PC-9 (cell line): ENCODE results near the gene SLC9A9. TPM values are rescaled to one million over a fixed set of nuclear protein-coding genes. Genes with fewer than 3 reads are reported as not detected.

Experiments
- BruUV-seq: library from RNA; stranded (reverse); fragments of 400-500 nt; replicated peaks from 2 replicates; lab custom pipeline; 2021; lab: Mats Ljungman, UMichigan
- CTCF ChIA-PET: fragments of 300-600 bp; sonication (Branson Sonifier 250); formaldehyde crosslinking; loops from one replicate; lab custom pipeline; 2022; ENCODE audit warnings: antibody characterized with exemption; lab: Charles Lee
- POLR2A ChIA-PET: fragments of 300-600 bp; sonication (Branson Sonifier 250); formaldehyde crosslinking; loops from one replicate; lab custom pipeline; 2022; ENCODE audit warnings: antibody characterized with exemption; ENCODE audit not compliant: unreplicated experiment; lab: Charles Lee
- DNase-seq, 2 experiments: peaks; one replicate each; pipeline versions ENCODE4 v3.0.0 to v3.0.0-alpha.2; 2015 to 2022; ENCODE audit warnings: mixed read lengths in 1 of 2
- H2AFZ ChIP-seq: fragments of 200-600 bp; sonication (generic); 2 replicates; pipeline ENCODE4 v1.8.1; 2017; ENCODE audit warnings: antibody characterized with exemption
- H3F3A ChIP-seq: fragments of 200-600 bp; sonication (generic); 2 replicates; pipeline ENCODE4 v1.8.1; 2017; ENCODE audit warnings: antibody characterized with exemption, mild to moderate bottlenecking, low read depth; ENCODE audit not compliant: insufficient read depth
- H3K27ac ChIP-seq: fragments of 200-600 bp; sonication (generic); 2 replicates; pipeline ENCODE4 v1.6.1; 2016; ENCODE audit warnings: mixed run types
- H3K27me3 ChIP-seq: fragments of 200-600 bp; sonication (generic); 2 replicates; pipeline ENCODE4 v1.6.1; 2016; ENCODE audit warnings: low read depth, mixed run types; ENCODE audit not compliant: insufficient read depth
- H3K36me3 ChIP-seq: fragments of 200-600 bp; sonication (generic); 2 replicates; pipeline ENCODE4 v1.6.1; 2016; ENCODE audit warnings: low read depth, mixed run types
- H3K4me1 ChIP-seq: fragments of 200-600 bp; sonication (generic); replicated peaks from 2 replicates; pipeline ENCODE4 v1.6.1; 2016; ENCODE audit warnings: mixed run types; ENCODE audit not compliant: insufficient read depth
- H3K4me2 ChIP-seq: fragments of 200-600 bp; sonication (generic); 2 replicates; pipeline ENCODE4 v1.6.1; 2017; ENCODE audit warnings: mixed run types
- H3K4me3 ChIP-seq: fragments of 200-600 bp; sonication (generic); 2 replicates; pipeline ENCODE4 v1.6.1; 2016; ENCODE audit warnings: mixed run types
- H3K79me2 ChIP-seq: fragments of 200-600 bp; sonication (generic); 2 replicates; pipeline ENCODE4 v1.6.1; 2017; ENCODE audit warnings: low read depth, mixed run types
- H3K9me2 ChIP-seq: fragments of 200-600 bp; sonication (generic); 2 replicates; pipeline ENCODE4 v1.8.1; 2017; ENCODE audit warnings: mild to moderate bottlenecking; ENCODE audit not compliant: insufficient read depth
- H3K9me3 ChIP-seq: fragments of 200-600 bp; sonication (generic); 2 replicates; pipeline ENCODE4 v1.8.1; 2016; ENCODE audit warnings: low read depth; ENCODE audit not compliant: insufficient read depth
- H4K20me1 ChIP-seq: fragments of 200-600 bp; sonication (generic); 2 replicates; pipeline ENCODE4 v1.8.1; 2017; ENCODE audit not compliant: insufficient read depth
- CTCF ChIP-seq: fragments of 200-600 bp; sonication (generic); conservative IDR thresholded peaks from 2 replicates; pipeline ENCODE4 v1.6.1; 2017; ENCODE audit warnings: mixed run types, antibody characterized with exemption, mild to moderate bottlenecking, moderate library complexity
- EZH2 ChIP-seq: fragments of 200-600 bp; sonication (generic); IDR thresholded peaks from 2 replicates; pipeline ENCODE4 v1.8.0; 2017; ENCODE audit warnings: antibody characterized with exemption, low read depth
- intact Hi-C: fragments of 100-400 bp; cut with micrococcal nuclease; formaldehyde crosslinking; loops from one replicate; pipeline ENCODE4 v1.10.0; 2022; ENCODE audit not compliant: unreplicated experiment
- total RNA-seq: library from RNA; stranded (reverse); gene quantifications from 2 replicates; pipeline ENCODE4 v1.2.3, GENCODE V29; 2021

Gene SLC9A9
- total RNA-seq, 1 experiment from 2014 or later = 1.7 TPM

- no peaks in the 10 kb centered on the region for H3K9me2 ChIP-seq
- H3K4me3 ChIP-seq = no peak overlapping the region
- POLR2A ChIA-PET = no interaction called here
- no peaks in the 10 kb centered on the region for H3K27me3 ChIP-seq
- H3K9me3 ChIP-seq = no peaks in the 10 kb centered on the region
- no peak for TF ChIP-seq CTCF
- TF ChIP-seq EZH2 = no peak
- CTCF ChIA-PET = no interaction called here
- H3K4me1 ChIP-seq = no peaks in the 10 kb centered on the region
- H2AFZ ChIP-seq = no peak overlapping the region
- H3F3A ChIP-seq = no peaks in the 10 kb centered on the region
- H3K27ac ChIP-seq = no peak overlapping the region
- DNase-seq = no peak
- no TSS peak for BruUV-seq
- H4K20me1 ChIP-seq = no peaks in the 10 kb centered on the region
- H3K79me2 ChIP-seq = no peaks in the 10 kb centered on the region
- no peak overlapping the region for H3K4me2 ChIP-seq
- no peaks in the 10 kb centered on the region for H3K36me3 ChIP-seq
- intact Hi-C loops = no loop called here
These were observed 299.9 kb downstream of the SLC9A9 start for GRCh38 chr3:143548393-143548792.

GRCh38 chr3:143538577-143538981, 309.7 kb downstream of the SLC9A9 start:
- H3K79me2 ChIP-seq = no peaks in the 10 kb centered on the region
- H4K20me1 ChIP-seq = no peaks in the 10 kb centered on the region
- H3K9me2 ChIP-seq = no peaks in the 10 kb centered on the region
- no peaks in the 10 kb centered on the region for H3K27me3 ChIP-seq
- no peaks in the 10 kb centered on the region for H3K4me1 ChIP-seq
- intact Hi-C loops = no loop called here
- no TSS peak for BruUV-seq
- H3K36me3 ChIP-seq = no peaks in the 10 kb centered on the region
- H3K9me3 ChIP-seq = no peaks in the 10 kb centered on the region
- H3K4me2 ChIP-seq = no peak overlapping the region
- no peak overlapping the region for H3K27ac ChIP-seq
- no peak for DNase-seq
- no peak overlapping the region for H3K4me3 ChIP-seq
- H3F3A ChIP-seq = no peaks in the 10 kb centered on the region
- H2AFZ ChIP-seq = no peak overlapping the region
- POLR2A ChIA-PET = no interaction called here
- CTCF ChIA-PET = interaction anchor here (0.6 kb wide), 1 partner anchor 135 kb away, joined by 8 read pairs; no protein-coding TSS in a partner anchor
- TF ChIP-seq EZH2 (no peak), CTCF (no peak)

- H2AFZ ChIP-seq = no peak overlapping the region
- H3K27me3 ChIP-seq = no peaks in the 10 kb centered on the region
- no peaks in the 10 kb centered on the region for H3K79me2 ChIP-seq
- intact Hi-C loops = no loop called here
- no peaks in the 10 kb centered on the region for H3K9me3 ChIP-seq
- BruUV-seq = no TSS peak
- TF ChIP-seq CTCF (no peak), EZH2 (no peak)
- H4K20me1 ChIP-seq = no peaks in the 10 kb centered on the region
- ChIA-PET POLR2A (no interaction called here), CTCF (no interaction called here)
- no peaks in the 10 kb centered on the region for H3K36me3 ChIP-seq
- H3K4me2 ChIP-seq = no peak overlapping the region
- DNase-seq = no peak
- no peaks in the 10 kb centered on the region for H3F3A ChIP-seq
- no peaks in the 10 kb centered on the region for H3K9me2 ChIP-seq
- H3K27ac ChIP-seq = no peak overlapping the region
- H3K4me3 ChIP-seq = no peak overlapping the region
- H3K4me1 ChIP-seq = no peaks in the 10 kb centered on the region
These were observed 310.2 kb downstream of the SLC9A9 start for GRCh38 chr3:143538061-143538460.
